Measurements from ENCODE around the gene CHST13.

Gene CHST13

GRCh38 chr3:126523745-126524428, at the start of gene CHST13:
CHST13 (plus strand) TSS chr3:126524155; CDS start chr3:126524333, 178 bp downstream.
- FAIRE-seq = no peak

- no peak for FAIRE-seq
Observed at GRCh38 chr3:126474498-126475412, 49.2 kb upstream of the CHST13 start.

GRCh38 chr3:126475413-126476114, 48.4 kb upstream of the CHST13 start, which contains the start of gene ZXDC:
ZXDC (minus strand) TSS chr3:126475891; CDS start chr3:126475865, 26 bp downstream.
- no peak for FAIRE-seq

- no peak for FAIRE-seq
Observed at GRCh38 chr3:126476166-126477060, 47.5 kb upstream of the CHST13 start.

- FAIRE-seq = no peak
Observed at GRCh38 chr3:126477061-126477380, 46.9 kb upstream of the CHST13 start.

GRCh38 chr3:126478581-126479310, 45.2 kb upstream of the CHST13 start:
- FAIRE-seq = no peak

- no peak for FAIRE-seq
Observed at GRCh38 chr3:126479642-126480041, 44.3 kb upstream of the CHST13 start.

GRCh38 chr3:126480206-126480605, 43.7 kb upstream of the CHST13 start:
- FAIRE-seq = no peak

GRCh38 chr3:126480861-126481260, 43.1 kb upstream of the CHST13 start:
- FAIRE-seq = no peak

GRCh38 chr3:126481808-126482502, 42.0 kb upstream of the CHST13 start:
- no peak for FAIRE-seq

GRCh38 chr3:126482503-126483255, 41.3 kb upstream of the CHST13 start:
- no peak for FAIRE-seq

- no peak for FAIRE-seq
Observed at GRCh38 chr3:126483321-126483761, 40.6 kb upstream of the CHST13 start.

- no peak for FAIRE-seq
Observed at GRCh38 chr3:126484148-126484547, 39.8 kb upstream of the CHST13 start.

- FAIRE-seq = no peak
Observed at GRCh38 chr3:126484662-126485061, 39.3 kb upstream of the CHST13 start.

GRCh38 chr3:126485176-126485897, 38.6 kb upstream of the CHST13 start:
- FAIRE-seq = no peak

- FAIRE-seq = no peak
Observed at GRCh38 chr3:126485956-126486355, 38.0 kb upstream of the CHST13 start.

GRCh38 chr3:126486360-126486847, 37.6 kb upstream of the CHST13 start:
- FAIRE-seq = no peak

- FAIRE-seq = no peak
Observed at GRCh38 chr3:126487151-126487771, 36.7 kb upstream of the CHST13 start.

- FAIRE-seq = no peak
Observed at GRCh38 chr3:126488185-126488584, 35.8 kb upstream of the CHST13 start.
